ENCODE measurements around the gene MGRN1.
"Not testable (repeated sequence)": the region's sequence is repeated elsewhere in the genome, so short reads cannot be mapped to it uniquely, and the experiment has no call there.

MGRN1 gene

GRCh38 chr16:4639899-4640509, 15.4 kb downstream of the MGRN1 start:
- 94 to 96% methylated on average over 27 of the region's 27 CpGs for WGBS, 2 experiments
- no peak overlapping the region for H3K27ac ChIP-seq (ENCODE audit: insufficient read depth, low read depth, low read length, poor library complexity, severe bottlenecking)

DNA sequence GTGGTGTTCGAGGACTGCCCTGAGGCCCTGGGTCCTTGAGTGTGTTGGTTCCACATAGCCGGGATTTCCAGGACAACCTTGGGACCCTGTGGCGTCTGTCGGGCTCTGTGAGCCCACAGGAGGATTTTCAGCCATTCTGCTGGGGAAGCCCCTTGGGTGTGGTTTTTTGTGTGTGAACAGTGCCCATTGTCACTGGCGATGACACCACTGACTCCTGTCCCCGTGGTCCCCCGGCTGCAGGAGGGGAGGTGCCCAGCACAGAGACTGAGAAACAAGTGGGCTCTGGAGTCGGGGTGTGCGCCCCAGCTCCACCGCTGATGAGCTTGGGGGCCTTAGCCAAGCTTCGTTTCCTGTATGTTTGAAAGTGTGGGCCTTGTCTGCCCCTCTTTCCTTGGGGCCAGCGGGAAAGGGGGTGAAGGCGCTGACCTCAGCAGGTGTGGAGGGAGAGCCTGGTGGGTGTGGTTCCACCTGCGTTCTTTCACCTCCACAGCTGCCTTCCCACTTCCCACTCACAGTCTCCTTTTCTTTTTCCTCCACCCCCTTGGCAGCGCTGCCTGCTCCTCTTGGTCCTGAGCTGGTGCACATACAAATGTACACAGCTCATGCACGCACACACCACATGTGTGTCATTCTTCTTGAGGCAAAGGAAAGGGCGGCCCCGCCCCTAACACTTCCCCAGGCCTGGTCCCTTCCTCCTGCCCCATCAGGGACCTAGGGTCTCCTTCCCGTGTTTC, 16.1 kb downstream of the MGRN1 start:
- 92 to 93% methylated on average over 19 of the region's 19 CpGs for WGBS, 2 experiments
- Histone ChIP-seq H3K4me1 (ENCODE audit: control insufficient read depth, insufficient read depth, low read length) (no peaks in the 10 kb centered on the region), H3K27me3 (ENCODE audit: control insufficient read depth, insufficient read depth, low read length, poor library complexity, severe bottlenecking) (no peaks in the 10 kb centered on the region), H3K36me3 (ENCODE audit: control insufficient read depth, insufficient read depth, low read length) (no peaks in the 10 kb centered on the region), H3K27ac (ENCODE audit: insufficient read depth, low read depth, low read length, poor library complexity, severe bottlenecking) (no peak overlapping the region), H3K4me3 (ENCODE audit: insufficient read depth, low read depth, low read length) (no peak overlapping the region), H3K9me3 (ENCODE audit: control insufficient read depth, low read length) (no peaks in the 10 kb centered on the region)

More at GRCh38 chr16:4639899-4640509, 15.4 kb downstream of the MGRN1 start:
- H3K36me3 ChIP-seq (ENCODE audit: control insufficient read depth, insufficient read depth, low read length), result no peaks in the 10 kb centered on the region
- no peaks in the 10 kb centered on the region for H3K9me3 ChIP-seq (ENCODE audit: control insufficient read depth, low read length)
- no peak overlapping the region for H3K4me3 ChIP-seq (ENCODE audit: insufficient read depth, low read depth, low read length)
- no peaks in the 10 kb centered on the region for H3K4me1 ChIP-seq (ENCODE audit: control insufficient read depth, insufficient read depth, low read length)
- H3K27me3 ChIP-seq (ENCODE audit: control insufficient read depth, insufficient read depth, low read length, poor library complexity, severe bottlenecking), result no peaks in the 10 kb centered on the region

- 92 to 94% methylated on average over 5 of the region's 5 CpGs for WGBS, 2 experiments
- H3K36me3 ChIP-seq (ENCODE audit: control insufficient read depth, insufficient read depth, low read length), result no peaks in the 10 kb centered on the region
Measured at GRCh38 chr16:4641306-4641687, 16.7 kb downstream of the MGRN1 start.

DNA sequence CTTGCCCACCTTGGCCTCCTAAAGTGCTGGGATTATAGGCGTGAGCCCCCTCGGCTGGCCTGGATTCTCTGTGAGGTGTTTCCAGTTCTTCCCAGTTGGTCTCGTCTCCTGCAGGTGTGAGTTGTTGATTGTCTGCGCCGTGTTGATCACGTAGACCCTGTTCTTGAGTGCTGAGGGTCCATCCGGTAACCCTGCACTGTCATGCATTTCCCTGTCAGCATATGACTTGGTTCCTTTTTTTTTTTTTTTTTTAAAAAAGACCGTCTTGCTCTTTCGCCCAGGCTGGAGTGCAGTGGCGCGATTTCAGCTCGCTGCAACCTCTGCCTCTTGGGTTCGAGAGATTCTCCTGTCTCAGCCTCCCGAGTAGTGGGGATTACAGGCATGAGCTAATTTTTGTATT, 17.3 kb downstream of the MGRN1 start:
- H3K27me3 ChIP-seq (ENCODE audit: control insufficient read depth, insufficient read depth, low read length, poor library complexity, severe bottlenecking), result no peaks in the 10 kb centered on the region
- no peak overlapping the region for H3K27ac ChIP-seq (ENCODE audit: insufficient read depth, low read depth, low read length, poor library complexity, severe bottlenecking)
- H3K9me3 ChIP-seq (ENCODE audit: control insufficient read depth, low read length), result no peaks in the 10 kb centered on the region
- no peaks in the 10 kb centered on the region for H3K4me1 ChIP-seq (ENCODE audit: control insufficient read depth, insufficient read depth, low read length)
- H3K36me3 ChIP-seq (ENCODE audit: control insufficient read depth, insufficient read depth, low read length), result peaks cover 3% of the 10 kb centered on the region
- H3K4me3 ChIP-seq (ENCODE audit: insufficient read depth, low read depth, low read length), result no peak overlapping the region
- 92 to 94% methylated on average over 14 of the region's 14 CpGs for WGBS, 2 experiments

More at GRCh38 chr16:4641306-4641687, 16.7 kb downstream of the MGRN1 start:
- H3K9me3 ChIP-seq (ENCODE audit: control insufficient read depth, low read length), result no peaks in the 10 kb centered on the region
- H3K4me1 ChIP-seq (ENCODE audit: control insufficient read depth, insufficient read depth, low read length), result no peaks in the 10 kb centered on the region
- no peak overlapping the region for H3K27ac ChIP-seq (ENCODE audit: insufficient read depth, low read depth, low read length, poor library complexity, severe bottlenecking)
- no peaks in the 10 kb centered on the region for H3K27me3 ChIP-seq (ENCODE audit: control insufficient read depth, insufficient read depth, low read length, poor library complexity, severe bottlenecking)
- no peak overlapping the region for H3K4me3 ChIP-seq (ENCODE audit: insufficient read depth, low read depth, low read length)

DNA sequence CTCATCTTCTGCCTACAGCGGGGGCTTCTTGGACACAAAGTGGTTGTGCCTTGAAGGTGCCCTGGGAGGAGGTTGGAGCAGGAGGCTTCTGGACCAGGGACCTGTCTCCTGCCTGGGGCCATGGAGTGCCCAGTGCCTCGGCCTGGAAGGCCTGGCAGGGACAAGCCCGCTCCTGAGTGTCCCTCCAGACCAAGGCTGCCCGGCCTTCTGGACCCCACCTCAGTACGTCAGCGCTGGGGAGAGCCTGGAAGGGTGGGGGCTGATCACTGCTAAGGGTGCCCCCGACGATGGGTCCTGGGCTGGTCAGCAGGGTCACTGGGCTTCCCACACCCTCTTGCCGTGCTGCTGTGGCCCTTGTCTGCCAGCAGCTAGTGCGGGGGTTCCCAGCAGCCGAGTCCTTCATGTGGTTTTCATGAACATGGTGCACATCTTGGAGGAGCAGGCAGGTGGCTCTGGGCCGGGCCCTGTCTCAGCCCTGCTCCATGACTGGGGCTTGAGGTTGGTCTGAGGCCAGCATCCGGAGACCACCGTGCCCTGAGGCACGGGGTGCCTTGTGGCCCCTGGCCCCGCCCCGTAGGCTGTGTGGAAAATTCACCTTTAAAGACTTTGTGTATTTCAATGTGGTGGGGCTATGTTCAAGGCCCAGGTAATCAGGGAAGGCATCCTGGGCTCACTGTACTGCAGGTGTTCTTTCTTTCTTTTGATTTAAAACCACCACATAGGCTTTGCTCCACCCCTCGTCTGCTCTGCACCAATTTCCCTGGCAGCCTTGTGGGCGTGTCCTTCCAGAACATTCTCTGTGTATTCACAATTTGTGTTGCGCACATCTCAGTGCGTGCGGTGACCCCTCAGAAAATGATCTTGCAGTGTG, 22.4 kb downstream of the MGRN1 start:
- Histone ChIP-seq H3K4me1 (ENCODE audit: control insufficient read depth, insufficient read depth, low read length) (no peaks in the 10 kb centered on the region), H3K36me3 (ENCODE audit: control insufficient read depth, insufficient read depth, low read length) (peaks cover 4% of the 10 kb centered on the region), H3K4me3 (ENCODE audit: insufficient read depth, low read depth, low read length) (no peak overlapping the region), H3K27me3 (ENCODE audit: control insufficient read depth, insufficient read depth, low read length, poor library complexity, severe bottlenecking) (no peaks in the 10 kb centered on the region), H3K9me3 (ENCODE audit: control insufficient read depth, low read length) (no peaks in the 10 kb centered on the region), H3K27ac (ENCODE audit: insufficient read depth, low read depth, low read length, poor library complexity, severe bottlenecking) (no peak overlapping the region)
- 96 to 97% methylated on average over 22 of the region's 22 CpGs for WGBS, 2 experiments

DNA sequence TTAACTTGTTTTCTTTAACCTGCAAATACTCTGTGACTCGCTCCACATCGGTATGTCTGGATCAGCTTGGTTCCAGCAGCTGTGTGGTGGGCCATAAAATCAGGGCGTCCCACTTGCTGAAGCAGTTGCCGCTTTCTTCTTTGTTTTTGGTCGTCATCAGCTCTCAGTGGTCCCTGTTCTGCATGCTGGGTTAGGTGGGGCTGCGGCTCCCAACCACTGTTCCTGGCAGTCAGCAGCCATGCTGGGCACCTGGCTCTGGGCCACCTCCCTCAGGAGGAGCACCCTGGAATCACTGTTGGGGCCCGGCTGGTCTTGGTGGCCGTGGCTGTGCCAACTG, 23.0 kb downstream of the MGRN1 start:
- Histone ChIP-seq H3K9me3 (ENCODE audit: control insufficient read depth, low read length) (no peaks in the 10 kb centered on the region), H3K4me3 (ENCODE audit: insufficient read depth, low read depth, low read length) (no peak overlapping the region), H3K27me3 (ENCODE audit: control insufficient read depth, insufficient read depth, low read length, poor library complexity, severe bottlenecking) (no peaks in the 10 kb centered on the region), H3K4me1 (ENCODE audit: control insufficient read depth, insufficient read depth, low read length) (no peaks in the 10 kb centered on the region), H3K36me3 (ENCODE audit: control insufficient read depth, insufficient read depth, low read length) (peaks cover 4% of the 10 kb centered on the region), H3K27ac (ENCODE audit: insufficient read depth, low read depth, low read length, poor library complexity, severe bottlenecking) (no peak overlapping the region)
- 95 to 97% methylated on average over 8 of the region's 8 CpGs for WGBS, 2 experiments

DNA sequence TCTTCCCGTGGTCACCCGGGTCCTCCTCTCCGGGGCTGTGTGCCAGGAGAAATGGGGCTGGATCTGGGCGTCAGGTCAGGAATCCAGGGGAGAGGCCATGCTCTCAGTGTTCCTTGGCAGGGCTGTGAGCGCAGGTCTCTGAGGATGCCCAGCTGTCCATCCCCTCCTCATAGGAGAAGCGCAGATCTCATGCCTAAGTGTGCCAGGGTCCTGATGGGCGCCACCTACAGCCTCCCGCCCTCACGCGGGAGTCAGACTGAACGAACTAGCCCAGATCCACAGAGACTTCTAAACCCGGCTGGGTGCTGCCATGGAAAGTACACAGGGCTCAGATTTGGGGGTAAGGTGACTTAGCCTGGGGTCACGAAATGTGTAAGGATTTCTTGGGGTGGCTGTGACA, 24.3 kb downstream of the MGRN1 start:
- H3K9me3 ChIP-seq (ENCODE audit: control insufficient read depth, low read length), result no peaks in the 10 kb centered on the region
- H3K36me3 ChIP-seq (ENCODE audit: control insufficient read depth, insufficient read depth, low read length), result peaks cover 4% of the 10 kb centered on the region
- H3K4me1 ChIP-seq (ENCODE audit: control insufficient read depth, insufficient read depth, low read length), result no peaks in the 10 kb centered on the region
- H3K4me3 ChIP-seq (ENCODE audit: insufficient read depth, low read depth, low read length), result no peak overlapping the region
- H3K27ac ChIP-seq (ENCODE audit: insufficient read depth, low read depth, low read length, poor library complexity, severe bottlenecking), result no peak overlapping the region
- no peaks in the 10 kb centered on the region for H3K27me3 ChIP-seq (ENCODE audit: control insufficient read depth, insufficient read depth, low read length, poor library complexity, severe bottlenecking)
- WGBS, 2 experiments, result 95 to 96% methylated on average over 13 of the region's 13 CpGs

GRCh38 chr16:4649744-4650442, 25.3 kb downstream of the MGRN1 start:
- WGBS, 2 experiments, result 94 to 95% methylated on average over 25 of the region's 25 CpGs
- no peaks in the 10 kb centered on the region for H3K4me1 ChIP-seq (ENCODE audit: control insufficient read depth, insufficient read depth, low read length)
- H3K27ac ChIP-seq (ENCODE audit: insufficient read depth, low read depth, low read length, poor library complexity, severe bottlenecking), result no peak overlapping the region
- H3K9me3 ChIP-seq (ENCODE audit: control insufficient read depth, low read length), result no peaks in the 10 kb centered on the region
- no peaks in the 10 kb centered on the region for H3K27me3 ChIP-seq (ENCODE audit: control insufficient read depth, insufficient read depth, low read length, poor library complexity, severe bottlenecking)
- H3K36me3 ChIP-seq (ENCODE audit: control insufficient read depth, insufficient read depth, low read length), result peaks cover 4% of the 10 kb centered on the region
- no peak overlapping the region for H3K4me3 ChIP-seq (ENCODE audit: insufficient read depth, low read depth, low read length)

GRCh38 chr16:4650443-4651074, 25.9 kb downstream of the MGRN1 start:
- H3K4me1 ChIP-seq (ENCODE audit: control insufficient read depth, insufficient read depth, low read length); H3K27me3 ChIP-seq (ENCODE audit: control insufficient read depth, insufficient read depth, low read length, poor library complexity, severe bottlenecking); H3K4me3 ChIP-seq (ENCODE audit: insufficient read depth, low read depth, low read length); H3K36me3 ChIP-seq (ENCODE audit: control insufficient read depth, insufficient read depth, low read length); H3K9me3 ChIP-seq (ENCODE audit: control insufficient read depth, low read length); H3K27ac ChIP-seq (ENCODE audit: insufficient read depth, low read depth, low read length, poor library complexity, severe bottlenecking): not testable (repeated sequence)
- WGBS, 2 experiments, result 90 to 91% methylated on average over 15 of the region's 15 CpGs

Data from ectodermal cell (in vitro differentiated cells).